Measurements from ENCODE around the gene TLR5.

The TLR5 gene

DNA sequence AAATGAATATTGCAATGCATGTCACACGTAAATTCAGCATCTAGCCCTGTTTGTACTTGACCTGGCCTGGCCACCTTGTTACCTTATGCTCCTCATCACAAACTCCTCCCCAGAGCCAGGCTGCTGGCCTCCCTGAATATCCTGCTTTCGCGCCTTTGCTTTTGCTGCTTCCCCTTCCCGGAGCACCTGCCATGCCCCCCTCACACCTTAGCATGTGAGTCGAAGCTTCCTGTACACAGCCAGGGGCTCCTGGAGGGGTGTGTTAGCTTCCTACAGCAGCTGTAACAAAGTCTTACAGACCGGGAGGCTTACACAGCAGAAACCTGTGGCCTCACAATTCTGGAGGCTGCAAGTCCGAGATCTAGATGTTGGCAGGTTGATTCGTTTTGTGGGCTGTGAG lies 60.1 kb downstream of the TLR5 start:
- TF ChIP-seq, protein P1, sequence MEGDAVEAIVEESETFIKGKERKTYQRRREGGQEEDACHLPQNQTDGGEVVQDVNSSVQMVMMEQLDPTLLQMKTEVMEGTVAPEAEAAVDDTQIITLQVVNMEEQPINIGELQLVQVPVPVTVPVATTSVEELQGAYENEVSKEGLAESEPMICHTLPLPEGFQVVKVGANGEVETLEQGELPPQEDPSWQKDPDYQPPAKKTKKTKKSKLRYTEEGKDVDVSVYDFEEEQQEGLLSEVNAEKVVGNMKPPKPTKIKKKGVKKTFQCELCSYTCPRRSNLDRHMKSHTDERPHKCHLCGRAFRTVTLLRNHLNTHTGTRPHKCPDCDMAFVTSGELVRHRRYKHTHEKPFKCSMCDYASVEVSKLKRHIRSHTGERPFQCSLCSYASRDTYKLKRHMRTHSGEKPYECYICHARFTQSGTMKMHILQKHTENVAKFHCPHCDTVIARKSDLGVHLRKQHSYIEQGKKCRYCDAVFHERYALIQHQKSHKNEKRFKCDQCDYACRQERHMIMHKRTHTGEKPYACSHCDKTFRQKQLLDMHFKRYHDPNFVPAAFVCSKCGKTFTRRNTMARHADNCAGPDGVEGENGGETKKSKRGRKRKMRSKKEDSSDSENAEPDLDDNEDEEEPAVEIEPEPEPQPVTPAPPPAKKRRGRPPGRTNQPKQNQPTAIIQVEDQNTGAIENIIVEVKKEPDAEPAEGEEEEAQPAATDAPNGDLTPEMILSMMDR (conservative IDR thresholded peaks at IDR 0.05; ENCODE audit: low read depth, low read length): no peak
- H3K4me3 ChIP-seq (ENCODE audit: low read length): no peak overlapping the region
- no peak for DNase-seq (ENCODE audit: low read depth)

DNA sequence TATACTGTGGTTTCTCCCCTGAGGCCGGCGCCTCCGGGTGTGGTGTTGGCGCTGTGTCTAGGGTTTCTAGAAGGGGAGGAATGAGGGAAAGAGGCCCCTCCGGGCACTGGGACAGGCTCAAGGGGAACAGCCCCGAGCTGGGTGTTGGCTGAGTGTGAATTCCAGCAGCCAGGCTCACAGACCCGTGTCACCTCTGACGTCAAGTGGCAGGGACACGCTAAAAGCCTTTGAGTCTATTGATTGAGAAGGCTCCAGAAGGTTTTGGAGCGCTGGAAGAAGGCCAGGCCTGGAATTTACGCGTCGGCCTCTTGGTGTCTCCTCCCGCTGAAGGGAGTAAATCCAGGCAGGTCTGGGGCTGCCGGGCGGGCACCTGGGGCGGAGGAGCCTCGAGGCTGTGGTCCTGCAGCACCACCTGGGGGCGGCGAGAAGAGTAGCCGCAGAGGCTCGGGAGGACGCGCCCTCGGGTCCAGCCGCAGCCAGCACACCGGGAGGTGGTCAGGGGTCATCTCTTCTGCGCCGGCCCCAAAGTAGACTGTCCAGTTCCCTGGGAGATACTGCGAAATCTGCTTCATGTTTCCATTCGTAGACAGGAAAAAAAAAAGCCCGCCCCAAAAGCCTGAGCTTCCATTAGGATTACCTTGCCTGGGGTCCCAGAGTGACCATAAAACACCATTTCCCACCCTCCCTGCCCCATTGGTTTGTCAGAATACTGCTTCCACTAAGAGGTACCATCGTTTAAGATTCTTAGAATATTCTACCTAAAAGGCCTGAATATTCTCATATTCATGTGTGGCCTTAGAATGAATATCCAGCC lies 61.7 kb downstream of the TLR5 start:
- peak; percentile 63 for DNase-seq (ENCODE audit: low read depth)
- TF ChIP-seq, protein P1 (conservative IDR thresholded peaks at IDR 0.05; ENCODE audit: low read depth, low read length): peak; percentile 82
- H3K4me3 ChIP-seq (ENCODE audit: low read length): peak overlapping the region; percentile 45

DNA sequence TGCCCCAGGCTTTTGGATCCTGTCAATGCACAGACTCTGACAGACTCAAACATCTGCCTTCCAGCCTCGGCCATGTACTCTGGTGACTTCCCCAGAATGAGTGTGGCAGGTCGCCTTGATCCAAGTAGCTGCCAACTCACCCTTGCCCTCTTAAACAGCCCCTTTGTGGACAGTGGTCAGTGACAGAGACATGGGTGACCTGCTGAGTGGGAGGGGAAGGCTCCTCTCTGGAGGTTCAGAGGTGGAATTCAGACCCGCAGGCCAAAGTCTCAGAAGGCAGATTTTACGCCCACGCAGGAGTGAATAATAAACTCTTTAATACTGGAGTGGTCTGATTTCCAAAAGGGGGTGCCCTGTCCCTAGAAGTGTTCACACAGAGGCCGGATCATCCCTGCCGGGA lies 63.5 kb downstream of the TLR5 start:
- TF ChIP-seq, protein P1 (conservative IDR thresholded peaks at IDR 0.05; ENCODE audit: low read depth, low read length): no peak
- DNase-seq (ENCODE audit: low read depth): no peak
- no peak overlapping the region for H3K4me3 ChIP-seq (ENCODE audit: low read length)

DNA sequence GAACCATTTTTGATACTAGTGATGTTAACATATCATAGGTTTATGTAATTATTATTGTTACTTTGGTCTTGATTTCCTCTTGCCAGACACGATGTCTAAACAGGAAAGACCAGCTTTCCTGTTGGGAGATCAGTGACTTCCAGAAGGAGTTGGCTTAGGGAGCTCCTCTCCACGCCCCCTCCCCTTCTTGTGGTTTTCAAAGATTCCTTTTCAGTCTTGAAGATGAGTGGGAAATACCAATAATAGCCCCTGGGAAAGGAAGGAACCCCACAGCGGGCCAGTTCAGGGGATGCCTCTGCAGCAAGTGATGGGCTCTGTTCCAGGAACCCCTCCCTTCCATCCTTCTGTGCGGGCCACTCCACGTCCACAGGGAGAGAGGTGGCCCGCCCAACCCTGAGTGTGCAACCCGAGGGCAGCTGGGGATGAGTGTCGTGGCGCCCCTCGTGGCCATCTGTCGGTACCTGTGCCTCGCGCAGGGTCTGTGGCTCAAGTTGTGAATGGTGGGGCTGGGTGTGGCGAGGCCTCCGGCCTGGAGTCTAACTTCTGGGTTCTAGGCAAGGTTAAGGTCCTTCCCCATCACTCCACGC lies 65.7 kb downstream of the TLR5 start:
- TF ChIP-seq, protein P1 (conservative IDR thresholded peaks at IDR 0.05; ENCODE audit: low read depth, low read length): no peak
- no peak for DNase-seq (ENCODE audit: low read depth)
- no peak overlapping the region for H3K4me3 ChIP-seq (ENCODE audit: low read length)

DNA sequence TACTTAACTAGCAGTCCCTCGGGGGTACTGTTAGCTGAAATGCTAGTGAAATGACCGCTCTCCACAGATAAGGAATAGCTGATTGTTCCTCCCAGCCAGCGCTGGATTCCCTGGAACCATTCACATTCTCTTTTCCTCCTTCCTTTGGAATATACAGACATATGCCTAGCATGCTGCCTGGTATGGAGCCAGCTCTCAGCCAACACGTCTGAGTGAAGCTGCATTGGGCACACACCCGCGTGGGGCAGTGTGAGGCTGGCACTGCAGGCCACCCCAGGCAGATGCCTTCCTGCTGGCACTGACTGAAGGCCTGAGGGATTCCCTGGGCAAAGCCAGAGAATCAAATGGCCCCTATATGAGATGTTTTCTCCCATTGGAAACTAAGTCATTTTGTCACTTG lies 66.7 kb downstream of the TLR5 start:
- no peak overlapping the region for H3K4me3 ChIP-seq (ENCODE audit: low read length)
- DNase-seq (ENCODE audit: low read depth): no peak
- TF ChIP-seq, protein P1 (conservative IDR thresholded peaks at IDR 0.05; ENCODE audit: low read depth, low read length): no peak

DNA sequence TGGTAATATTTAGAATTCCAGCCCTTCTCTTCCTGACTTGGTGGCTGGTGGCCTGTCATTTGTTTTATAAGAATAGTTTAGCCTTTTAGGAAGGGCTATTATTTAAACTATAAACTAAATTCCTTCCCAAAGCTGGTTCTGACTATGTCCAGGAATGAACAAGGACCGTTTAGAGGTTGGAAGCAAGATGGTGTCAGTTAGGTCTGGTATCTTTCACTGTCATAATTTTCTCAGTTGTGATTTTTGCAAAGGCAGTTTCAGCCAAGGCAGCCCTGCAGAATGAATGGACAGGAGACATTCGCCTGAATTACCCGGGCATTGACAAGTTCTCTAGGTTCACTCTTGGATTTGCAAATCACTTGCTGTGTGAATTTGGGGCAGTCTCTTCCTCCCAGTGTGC lies 67.2 kb downstream of the TLR5 start:
- TF ChIP-seq, protein P1 (conservative IDR thresholded peaks at IDR 0.05; ENCODE audit: low read depth, low read length): no peak
- DNase-seq (ENCODE audit: low read depth): no peak
- no peak overlapping the region for H3K4me3 ChIP-seq (ENCODE audit: low read length)

All from retinal pigment epithelial cell (primary cell).